Measurements from ENCODE around the gene DNAH7.

GRCh38 chr2:195823206-195823605, 245.4 kb downstream of the DNAH7 start:
- TF ChIP-seq EZH2 (IDR thresholded peaks at IDR 0.05; ENCODE audit: borderline replicate concordance, insufficient read depth, low read depth, low read length, poor library complexity, severe bottlenecking): no peak
- TF ChIP-seq, protein P1, sequence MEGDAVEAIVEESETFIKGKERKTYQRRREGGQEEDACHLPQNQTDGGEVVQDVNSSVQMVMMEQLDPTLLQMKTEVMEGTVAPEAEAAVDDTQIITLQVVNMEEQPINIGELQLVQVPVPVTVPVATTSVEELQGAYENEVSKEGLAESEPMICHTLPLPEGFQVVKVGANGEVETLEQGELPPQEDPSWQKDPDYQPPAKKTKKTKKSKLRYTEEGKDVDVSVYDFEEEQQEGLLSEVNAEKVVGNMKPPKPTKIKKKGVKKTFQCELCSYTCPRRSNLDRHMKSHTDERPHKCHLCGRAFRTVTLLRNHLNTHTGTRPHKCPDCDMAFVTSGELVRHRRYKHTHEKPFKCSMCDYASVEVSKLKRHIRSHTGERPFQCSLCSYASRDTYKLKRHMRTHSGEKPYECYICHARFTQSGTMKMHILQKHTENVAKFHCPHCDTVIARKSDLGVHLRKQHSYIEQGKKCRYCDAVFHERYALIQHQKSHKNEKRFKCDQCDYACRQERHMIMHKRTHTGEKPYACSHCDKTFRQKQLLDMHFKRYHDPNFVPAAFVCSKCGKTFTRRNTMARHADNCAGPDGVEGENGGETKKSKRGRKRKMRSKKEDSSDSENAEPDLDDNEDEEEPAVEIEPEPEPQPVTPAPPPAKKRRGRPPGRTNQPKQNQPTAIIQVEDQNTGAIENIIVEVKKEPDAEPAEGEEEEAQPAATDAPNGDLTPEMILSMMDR (IDR thresholded peaks at IDR 0.05): no peak
